HG03378 (cell line): ENCODE results near the gene FBXL19.

Experiments used
- ATAC-seq: cut with Tn5 transposase; IDR thresholded peaks from one replicate; pipeline ENCODE4 v1.9.1; 2021; ENCODE audit warnings: mild to moderate bottlenecking, moderate library complexity; ENCODE audit not compliant: unreplicated experiment

Gene FBXL19

GRCh38 chr16:30942426-30942806, 19.0 kb downstream of the FBXL19 start:
- ATAC-seq: no peak

GRCh38 chr16:30944352-30944751, 21.0 kb downstream of the FBXL19 start:
- ATAC-seq: no peak

- ATAC-seq: no peak
Observed at GRCh38 chr16:30946671-30947540, 23.5 kb downstream of the FBXL19 start.

GRCh38 chr16:30947541-30947858, 24.1 kb downstream of the FBXL19 start:
- no peak for ATAC-seq

- ATAC-seq: no peak
Observed at GRCh38 chr16:30947859-30948666, 24.7 kb downstream of the FBXL19 start.

GRCh38 chr16:30948667-30949649, 25.6 kb downstream of the FBXL19 start, which contains the start of gene ORAI3:
TSS of gene ORAI3 (plus strand) at chr16:30949068. CDS start at chr16:30949290, 222 bp downstream.
- ATAC-seq: no peak

GRCh38 chr16:30949650-30950515, 26.5 kb downstream of the FBXL19 start:
- ATAC-seq: peak; percentile 58

- ATAC-seq: no peak
Observed at GRCh38 chr16:30950516-30951065, 27.2 kb downstream of the FBXL19 start.

- ATAC-seq: no peak
Observed at GRCh38 chr16:30951193-30951592, 27.8 kb downstream of the FBXL19 start.

GRCh38 chr16:30951750-30952149, 28.4 kb downstream of the FBXL19 start:
- no peak for ATAC-seq

- no peak for ATAC-seq
Observed at GRCh38 chr16:30953111-30953510, 29.7 kb downstream of the FBXL19 start.

- ATAC-seq: peak; percentile 25
Observed at GRCh38 chr16:30953511-30954124, 30.2 kb downstream of the FBXL19 start.

- ATAC-seq: no peak
Observed at GRCh38 chr16:30954993-30955392, 31.6 kb downstream of the FBXL19 start.

GRCh38 chr16:30956601-30957455, 33.5 kb downstream of the FBXL19 start:
- peak; percentile 26 for ATAC-seq

GRCh38 chr16:30957456-30958174, 34.2 kb downstream of the FBXL19 start, which contains the start of gene SETD1A:
TSS of gene SETD1A (plus strand) at chr16:30957754. CDS start at chr16:30958732, 978 bp downstream.
- ATAC-seq: peak; percentile 53

- no peak for ATAC-seq
Observed at GRCh38 chr16:30958175-30959079, 35.1 kb downstream of the FBXL19 start.
